HG02840 (cell line): ENCODE results near the gene RCBTB2.
A peak's percentile ranks its signal among the peaks of the same experiment; 100 is the strongest.
"Not testable (repeated sequence)": the region's sequence is repeated elsewhere in the genome, so short reads cannot be mapped to it uniquely, and the experiment has no call there.

Source experiments
- ATAC-seq: cut with Tn5 transposase; IDR thresholded peaks from one replicate; pipeline ENCODE4 v1.9.1; 2021; ENCODE audit warnings: mild to moderate bottlenecking, moderate library complexity, moderate number of reproducible peaks; ENCODE audit not compliant: unreplicated experiment, low FRiP score

Gene RCBTB2

GRCh38 chr13:48532506-48533499, at the start of gene RCBTB2:
RCBTB2 (minus strand) TSS chr13:48533080; CDS start chr13:48521939, 11,141 bp downstream.
- peak; percentile 80 for ATAC-seq

GRCh38 chr13:48582084-48582483, 49.2 kb upstream of the RCBTB2 start:
- ATAC-seq = no peak

GRCh38 chr13:48580896-48581295, 48.0 kb upstream of the RCBTB2 start:
- ATAC-seq = no peak

- ATAC-seq = no peak
Measured at GRCh38 chr13:48580185-48580803, 47.4 kb upstream of the RCBTB2 start.

- ATAC-seq = not testable (repeated sequence)
Measured at GRCh38 chr13:48579919-48580180, 47.0 kb upstream of the RCBTB2 start.

GRCh38 chr13:48579165-48579918, 46.5 kb upstream of the RCBTB2 start:
- ATAC-seq = peak; percentile 84

- ATAC-seq = peak; percentile 47
Measured at GRCh38 chr13:48578516-48579164, 45.8 kb upstream of the RCBTB2 start.

- no peak for ATAC-seq
Measured at GRCh38 chr13:48576448-48577010, 43.6 kb upstream of the RCBTB2 start.

GRCh38 chr13:48575031-48575430, 42.2 kb upstream of the RCBTB2 start:
- ATAC-seq = no peak

GRCh38 chr13:48574041-48574796, 41.3 kb upstream of the RCBTB2 start:
- no peak for ATAC-seq

GRCh38 chr13:48573213-48574007, 40.5 kb upstream of the RCBTB2 start:
- ATAC-seq = no peak

GRCh38 chr13:48571126-48571913, 38.4 kb upstream of the RCBTB2 start:
- no peak for ATAC-seq

- ATAC-seq = no peak
Measured at GRCh38 chr13:48570216-48570828, 37.4 kb upstream of the RCBTB2 start.

- ATAC-seq = no peak
Measured at GRCh38 chr13:48569104-48569666, 36.3 kb upstream of the RCBTB2 start.

- no peak for ATAC-seq
Measured at GRCh38 chr13:48568370-48569103, 35.7 kb upstream of the RCBTB2 start.

- no peak for ATAC-seq
Measured at GRCh38 chr13:48567515-48568369, 34.9 kb upstream of the RCBTB2 start.
